ENCODE data around the gene UBE2QL1.

- TF ChIP-seq CTCF (IDR thresholded peaks at IDR 0.05) = no peak
- no peak for TF ChIP-seq POLR2A (IDR thresholded peaks at IDR 0.05)
Observed at GRCh38 chr5:6456766-6457370, 8.2 kb downstream of the UBE2QL1 start.

All from body of pancreas (tissue), 4 donors.